Kidney (tissue), 14 donors: Measurements from ENCODE around the gene BFSP2. TPM values are rescaled to one million over a fixed set of nuclear protein-coding genes. Genes with fewer than 3 reads are reported as not detected.

Source experiments
- DNase-seq, 5 donors: peaks; one replicate each; pipeline ENCODE4 v3.0.0-alpha.2; 2013 to 2020
- FAIRE-seq: peaks from 2 replicates; lab custom pipeline; 2012; peaks lifted over from hg19 to GRCh38; lab: Jason Lieb, UNC
- H3K27ac ChIP-seq, 2 donors: one replicate each; pipeline ENCODE4 v1.7.0; 2013; ENCODE audit warnings: low read depth in 2 of 2, low read length in 2 of 2, inconsistent platforms in 1 of 2
- H3K27me3 ChIP-seq: one replicate; pipeline ENCODE4 v1.7.1; 2013; ENCODE audit warnings: low read length, inconsistent platforms; ENCODE audit not compliant: control insufficient read depth, insufficient read depth
- H3K36me3 ChIP-seq, 3 donors: one replicate each; pipeline versions ENCODE4 v1.7.0 to v1.7.1; 2013; ENCODE audit warnings: low read length in 3 of 3, control low read depth in 1 of 3, inconsistent platforms in 1 of 3; ENCODE audit not compliant: insufficient read depth in 3 of 3, control insufficient read depth in 2 of 3
- H3K4me1 ChIP-seq, 3 donors: one replicate each; pipeline versions ENCODE4 v1.7.0 to v1.7.1; 2013; ENCODE audit warnings: low read length in 3 of 3, inconsistent platforms in 1 of 3, low read depth in 1 of 3; ENCODE audit not compliant: control insufficient read depth in 2 of 3, insufficient read depth in 2 of 3
- H3K4me3 ChIP-seq, 3 donors: one replicate each; pipeline versions ENCODE4 v1.7.0 to v1.8.1; 2013; ENCODE audit warnings: low read length in 3 of 3, control low read depth in 1 of 3, inconsistent platforms in 1 of 3
- H3K9ac ChIP-seq, 3 donors: one replicate each; pipeline versions ENCODE4 v1.7.0 to v1.7.1; 2013; ENCODE audit warnings: low read length in 3 of 3, control low read depth in 1 of 3, inconsistent platforms in 1 of 3
- H3K9me3 ChIP-seq, 3 donors: one replicate each; pipeline versions ENCODE4 v1.7.0 to v1.7.1; 2013; ENCODE audit warnings: low read length in 3 of 3, control low read depth in 1 of 3, inconsistent platforms in 1 of 3; ENCODE audit not compliant: control insufficient read depth in 2 of 3, insufficient read depth in 1 of 3
- CTCF ChIP-seq: IDR thresholded peaks from 3 replicates; pipeline ENCODE4 v1.5.1; 2012; ENCODE audit warnings: mild to moderate bottlenecking, moderate library complexity, borderline replicate concordance; ENCODE audit not compliant: insufficient read depth; ENCODE audit errors: extremely low read depth
- intact Hi-C: fragments of 100-400 bp; cut with DNase I; formaldehyde crosslinking; loops from one replicate; pipeline ENCODE4 v1.11.1; 2022
- polyA plus RNA-seq: library from polyadenylated mRNA; stranded (reverse); fragments of 350-450 nt; fragmentation: Illumina TruSeq; extraction: RNeasy Lipid Tissue Mini Kit (QIAGEN cat#74804); gene quantifications from one replicate; pipeline ENCODE4 v1.2.3, GENCODE V29; 2014; ENCODE audit warnings: low read depth, low replicate concordance; ENCODE audit not compliant: insufficient read depth
- total RNA-seq: library from RNA; stranded (reverse); fragmentation: NEBNext Ultra II Directional; extraction: Animal tissue kit (Norgen Biotek cat#: 25700); gene quantifications from one replicate; pipeline ENCODE4 v1.2.1, GENCODE V29; 2021
- donor health status: control.
- donor health status: control.
- donor health status: control.
- donor health status: control.
- donor health status: control.
- donor health status: DM: yes; HTN: yes; CAD: no.
- donor health status: Normal renal cell carcinoma (clear cell type).

The BFSP2 gene
- total and polyA plus RNA-seq, 2 donors from 2014 or later: 0.41 to 0.86 TPM

- intact Hi-C loops: no loop called here
- no peak overlapping the region for H3K27ac ChIP-seq
- H3K36me3 ChIP-seq: no peaks in the 10 kb centered on the region
- no peak for TF ChIP-seq CTCF
- DNase-seq: no peak
- no peak for FAIRE-seq
- no peaks in the 10 kb centered on the region for H3K4me1 ChIP-seq
- H3K27me3 ChIP-seq: no peaks in the 10 kb centered on the region
- no peak overlapping the region for H3K4me3 ChIP-seq
- H3K9ac ChIP-seq: no peak overlapping the region
- H3K9me3 ChIP-seq: no peaks in the 10 kb centered on the region
These were observed 68.4 kb downstream of the BFSP2 start for GRCh38 chr3:133468251-133468721.

GRCh38 chr3:133469140-133469731 is 69.4 kb downstream of the BFSP2 start:
- no peak for FAIRE-seq
- H3K36me3 ChIP-seq: no peaks in the 10 kb centered on the region
- TF ChIP-seq CTCF: no peak

GRCh38 chr3:133472242-133472641 is 72.4 kb downstream of the BFSP2 start:
- H3K27ac ChIP-seq: no peak overlapping the region
- peaks cover 0 to 4% (median 0%) of the 10 kb centered on the region in 3 donors for H3K4me1 ChIP-seq

More at GRCh38 chr3:133469140-133469731, 69.4 kb downstream of the BFSP2 start:
- no peaks in the 10 kb centered on the region for H3K4me1 ChIP-seq
- H3K27me3 ChIP-seq: no peaks in the 10 kb centered on the region
- no peaks in the 10 kb centered on the region for H3K9me3 ChIP-seq
- DNase-seq: no peak
- intact Hi-C loops: no loop called here
- H3K4me3 ChIP-seq: no peak overlapping the region
- H3K27ac ChIP-seq: no peak overlapping the region
- no peak overlapping the region for H3K9ac ChIP-seq

More at GRCh38 chr3:133472242-133472641, 72.4 kb downstream of the BFSP2 start:
- Histone ChIP-seq H3K9me3 (no peaks in the 10 kb centered on the region), H3K27me3 (no peaks in the 10 kb centered on the region), H3K9ac (no peak overlapping the region), H3K36me3 (no peaks in the 10 kb centered on the region), H3K4me3 (no peak overlapping the region)
- TF ChIP-seq CTCF: no peak
- FAIRE-seq (no peak), DNase-seq (peak in 1 of 5 donors; percentile 34)
- intact Hi-C loops: no loop called here
